Measurements from ENCODE around the gene NFYC.

DNA sequence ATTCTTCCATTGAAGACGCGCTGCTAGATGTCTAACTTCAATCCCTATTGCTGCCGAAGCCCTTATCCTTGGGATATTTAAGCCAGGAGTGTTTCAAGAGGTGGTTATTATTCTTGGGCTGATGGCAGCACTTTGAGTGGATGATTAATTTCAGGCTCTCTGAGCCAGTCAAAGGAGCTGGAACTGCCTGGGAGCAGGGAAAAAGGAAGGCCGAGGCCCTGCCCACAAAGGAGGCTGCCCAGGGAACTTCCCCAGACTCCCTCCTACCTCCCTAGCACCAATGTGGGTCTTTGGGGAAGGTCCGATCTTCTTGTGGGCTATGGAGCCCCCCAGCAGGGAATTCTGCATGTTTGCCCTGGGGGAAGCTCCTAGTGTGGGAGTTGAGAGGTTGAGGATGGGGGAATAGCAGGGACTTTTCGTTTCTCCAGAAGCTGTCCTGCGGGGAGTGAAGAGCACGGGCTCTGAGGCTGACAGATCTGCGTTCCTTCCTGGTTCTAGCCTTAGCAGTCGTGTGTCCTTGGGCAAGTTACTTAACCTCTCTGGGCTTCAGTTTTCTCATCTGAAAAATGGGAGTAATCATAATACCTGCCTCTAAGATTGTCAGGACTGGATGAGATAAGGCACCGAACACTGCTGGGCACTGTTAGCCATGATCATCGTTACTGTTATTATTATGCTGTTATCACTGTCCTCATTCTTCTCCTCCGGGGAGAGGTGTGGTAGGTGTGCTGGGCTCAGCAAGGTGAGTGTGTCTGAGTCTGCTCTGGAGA is 98.3 kb downstream of the NFYC start:
- TF ChIP-seq, protein P1, sequence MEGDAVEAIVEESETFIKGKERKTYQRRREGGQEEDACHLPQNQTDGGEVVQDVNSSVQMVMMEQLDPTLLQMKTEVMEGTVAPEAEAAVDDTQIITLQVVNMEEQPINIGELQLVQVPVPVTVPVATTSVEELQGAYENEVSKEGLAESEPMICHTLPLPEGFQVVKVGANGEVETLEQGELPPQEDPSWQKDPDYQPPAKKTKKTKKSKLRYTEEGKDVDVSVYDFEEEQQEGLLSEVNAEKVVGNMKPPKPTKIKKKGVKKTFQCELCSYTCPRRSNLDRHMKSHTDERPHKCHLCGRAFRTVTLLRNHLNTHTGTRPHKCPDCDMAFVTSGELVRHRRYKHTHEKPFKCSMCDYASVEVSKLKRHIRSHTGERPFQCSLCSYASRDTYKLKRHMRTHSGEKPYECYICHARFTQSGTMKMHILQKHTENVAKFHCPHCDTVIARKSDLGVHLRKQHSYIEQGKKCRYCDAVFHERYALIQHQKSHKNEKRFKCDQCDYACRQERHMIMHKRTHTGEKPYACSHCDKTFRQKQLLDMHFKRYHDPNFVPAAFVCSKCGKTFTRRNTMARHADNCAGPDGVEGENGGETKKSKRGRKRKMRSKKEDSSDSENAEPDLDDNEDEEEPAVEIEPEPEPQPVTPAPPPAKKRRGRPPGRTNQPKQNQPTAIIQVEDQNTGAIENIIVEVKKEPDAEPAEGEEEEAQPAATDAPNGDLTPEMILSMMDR (conservative IDR thresholded peaks at IDR 0.05 in 1 of 2, IDR thresholded peaks at IDR 0.05 in 1 of 2; ENCODE audit: extremely low read depth in 1 of 2, insufficient read depth in 1 of 2, low read depth in 1 of 2, low read length in 2 of 2), result no peak
- TF ChIP-seq EZH2 (IDR thresholded peaks at IDR 0.05; ENCODE audit: borderline replicate concordance, low read length), result no peak
